Measurements from ENCODE around the gene IVNS1ABP. TPM values are rescaled to one million over a fixed set of nuclear protein-coding genes. Genes with fewer than 3 reads are reported as not detected.

The IVNS1ABP gene
- total RNA-seq, 1 donor from 2014 or later: 75.6 TPM

GRCh38 chr1:185312361-185313138, 4.5 kb downstream of the IVNS1ABP start:
- peak overlapping the region; percentile 91 for H3K4me3 ChIP-seq (ENCODE audit: low read depth, low read length)
- no peak for DNase-seq (ENCODE audit: low read depth)
- no peak for TF ChIP-seq CTCF (conservative IDR thresholded peaks at IDR 0.05; ENCODE audit: low read depth, low read length)

GRCh38 chr1:185311589-185312225, 5.3 kb downstream of the IVNS1ABP start:
- TF ChIP-seq CTCF (conservative IDR thresholded peaks at IDR 0.05; ENCODE audit: low read depth, low read length): no peak
- peak overlapping the region; percentile 91 for H3K4me3 ChIP-seq (ENCODE audit: low read depth, low read length)
- no peak for DNase-seq (ENCODE audit: low read depth)

- DNase-seq (ENCODE audit: low read depth): no peak
- H3K4me3 ChIP-seq (ENCODE audit: low read depth, low read length): no peak overlapping the region
- TF ChIP-seq CTCF (conservative IDR thresholded peaks at IDR 0.05; ENCODE audit: low read depth, low read length): no peak
These were observed 7.5 kb downstream of the IVNS1ABP start for GRCh38 chr1:185309566-185309965.

- DNase-seq (ENCODE audit: low read depth): no peak
- TF ChIP-seq CTCF (conservative IDR thresholded peaks at IDR 0.05; ENCODE audit: low read depth, low read length): no peak
- no peak overlapping the region for H3K4me3 ChIP-seq (ENCODE audit: low read depth, low read length)
These were observed 8.9 kb downstream of the IVNS1ABP start for GRCh38 chr1:185308126-185308525.

- no peak for TF ChIP-seq CTCF (conservative IDR thresholded peaks at IDR 0.05; ENCODE audit: low read depth, low read length)
- DNase-seq (ENCODE audit: low read depth): no peak
- no peak overlapping the region for H3K4me3 ChIP-seq (ENCODE audit: low read depth, low read length)
These were observed 11.6 kb downstream of the IVNS1ABP start for GRCh38 chr1:185305419-185305818.

GRCh38 chr1:185300152-185300551, 16.9 kb downstream of the IVNS1ABP start:
- no peak for TF ChIP-seq CTCF (conservative IDR thresholded peaks at IDR 0.05; ENCODE audit: low read depth, low read length)
- no peak overlapping the region for H3K4me3 ChIP-seq (ENCODE audit: low read depth, low read length)
- no peak for DNase-seq (ENCODE audit: low read depth)

Data from epithelial cell of proximal tubule (primary cell).